ENCODE data around the gene MRPL19.

The MRPL19 gene

DNA sequence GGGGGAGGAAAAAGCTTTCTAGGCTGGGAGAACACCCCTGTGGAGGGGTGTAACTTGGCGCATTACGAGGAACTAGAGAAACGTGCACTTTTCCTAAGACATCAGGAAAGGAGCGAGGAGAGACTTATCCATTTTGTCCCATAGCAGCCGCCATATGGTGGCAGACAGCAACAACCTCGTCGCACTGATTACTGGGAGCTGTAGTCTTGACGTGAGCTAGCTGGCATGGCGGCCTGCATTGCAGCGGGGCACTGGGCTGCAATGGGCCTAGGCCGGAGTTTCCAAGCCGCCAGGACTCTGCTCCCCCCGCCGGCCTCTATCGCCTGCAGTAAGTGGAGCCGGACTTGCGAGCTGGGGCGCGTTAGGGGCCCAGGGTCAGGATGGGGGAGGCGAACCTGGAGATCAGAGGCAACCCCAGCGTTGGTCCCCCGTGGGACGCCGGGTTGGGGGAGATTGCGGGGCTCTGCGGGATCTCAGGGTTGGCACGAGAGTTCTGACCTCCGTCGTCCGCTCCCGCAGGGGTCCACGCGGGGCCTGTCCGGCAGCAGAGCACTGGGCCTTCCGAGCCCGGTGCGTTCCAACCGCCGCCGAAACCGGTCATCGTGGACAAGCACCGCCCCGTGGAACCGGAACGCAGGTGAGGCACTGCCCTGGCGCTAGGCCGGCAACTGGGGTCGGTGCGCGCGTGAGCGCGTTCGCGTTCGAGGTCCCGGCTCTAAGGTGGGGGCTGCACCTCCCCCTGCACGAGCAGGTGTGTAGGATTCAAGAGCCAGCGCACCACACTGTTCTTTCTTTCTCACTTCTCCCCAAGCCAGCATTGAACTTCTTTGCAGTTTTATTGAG, at the start of gene MRPL19:
Gene MRPL19 (plus strand): TSS at position 201 of the 843 bp plus-strand sequence. CDS start 25 bp downstream, at position 226.
- TF ChIP-seq, protein P1, sequence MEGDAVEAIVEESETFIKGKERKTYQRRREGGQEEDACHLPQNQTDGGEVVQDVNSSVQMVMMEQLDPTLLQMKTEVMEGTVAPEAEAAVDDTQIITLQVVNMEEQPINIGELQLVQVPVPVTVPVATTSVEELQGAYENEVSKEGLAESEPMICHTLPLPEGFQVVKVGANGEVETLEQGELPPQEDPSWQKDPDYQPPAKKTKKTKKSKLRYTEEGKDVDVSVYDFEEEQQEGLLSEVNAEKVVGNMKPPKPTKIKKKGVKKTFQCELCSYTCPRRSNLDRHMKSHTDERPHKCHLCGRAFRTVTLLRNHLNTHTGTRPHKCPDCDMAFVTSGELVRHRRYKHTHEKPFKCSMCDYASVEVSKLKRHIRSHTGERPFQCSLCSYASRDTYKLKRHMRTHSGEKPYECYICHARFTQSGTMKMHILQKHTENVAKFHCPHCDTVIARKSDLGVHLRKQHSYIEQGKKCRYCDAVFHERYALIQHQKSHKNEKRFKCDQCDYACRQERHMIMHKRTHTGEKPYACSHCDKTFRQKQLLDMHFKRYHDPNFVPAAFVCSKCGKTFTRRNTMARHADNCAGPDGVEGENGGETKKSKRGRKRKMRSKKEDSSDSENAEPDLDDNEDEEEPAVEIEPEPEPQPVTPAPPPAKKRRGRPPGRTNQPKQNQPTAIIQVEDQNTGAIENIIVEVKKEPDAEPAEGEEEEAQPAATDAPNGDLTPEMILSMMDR (IDR thresholded peaks at IDR 0.05; ENCODE audit: low read length, missing control alignments) = no peak
- peak; percentile 95 for DNase-seq (ENCODE audit: low read depth)
- H3K4me3 ChIP-seq (replicated peaks; ENCODE audit: low read depth, low read length) = peak within 1 kb of the TSS; percentile 94

DNA sequence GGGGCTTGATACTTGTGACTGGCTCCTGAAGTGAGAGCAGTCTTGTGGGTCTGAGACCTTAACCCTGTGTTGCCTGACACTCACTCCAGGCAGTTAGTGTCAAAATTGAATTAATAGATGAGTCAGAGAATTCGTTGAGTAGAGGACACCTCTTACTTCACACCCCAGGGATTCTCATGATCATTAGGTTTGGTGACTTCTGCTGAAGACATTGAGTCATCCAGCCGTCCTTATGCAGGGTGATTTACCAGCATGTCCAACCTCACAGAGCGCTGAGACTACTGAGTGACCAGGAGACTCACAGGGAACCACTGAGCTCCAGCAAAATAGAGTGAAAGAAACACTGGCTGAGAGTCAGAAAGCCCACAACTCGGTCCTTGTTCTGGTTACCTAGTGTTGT, 49.8 kb upstream of the MRPL19 start:
- TF ChIP-seq, protein P1 (IDR thresholded peaks at IDR 0.05; ENCODE audit: low read length, missing control alignments) = no peak
- no peak for DNase-seq (ENCODE audit: low read depth)
- no peak overlapping the region for H3K4me3 ChIP-seq (replicated peaks; ENCODE audit: low read depth, low read length)

DNA sequence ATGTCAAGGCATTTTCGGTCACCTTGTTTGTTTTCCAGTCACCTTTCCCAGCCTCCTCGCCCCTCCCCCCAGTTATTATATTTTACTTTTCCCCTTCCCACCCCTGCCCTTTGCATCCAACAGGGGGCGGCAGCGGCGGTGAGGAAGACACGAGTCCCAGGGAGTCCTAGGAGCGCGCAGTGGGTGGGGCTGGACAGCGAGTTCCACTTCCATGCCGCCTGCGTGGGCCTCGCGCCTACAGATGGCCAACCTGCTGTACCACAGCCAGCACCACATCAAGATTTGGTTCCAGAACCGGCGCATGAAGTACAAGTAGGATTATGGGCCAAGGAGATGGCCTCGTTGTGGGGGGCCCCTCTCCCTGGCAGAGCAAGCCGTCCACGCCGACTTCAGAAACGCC, 48.6 kb upstream of the MRPL19 start:
- no peak overlapping the region for H3K4me3 ChIP-seq (replicated peaks; ENCODE audit: low read depth, low read length)
- DNase-seq (ENCODE audit: low read depth) = no peak
- TF ChIP-seq, protein P1 (IDR thresholded peaks at IDR 0.05; ENCODE audit: low read length, missing control alignments) = no peak

DNA sequence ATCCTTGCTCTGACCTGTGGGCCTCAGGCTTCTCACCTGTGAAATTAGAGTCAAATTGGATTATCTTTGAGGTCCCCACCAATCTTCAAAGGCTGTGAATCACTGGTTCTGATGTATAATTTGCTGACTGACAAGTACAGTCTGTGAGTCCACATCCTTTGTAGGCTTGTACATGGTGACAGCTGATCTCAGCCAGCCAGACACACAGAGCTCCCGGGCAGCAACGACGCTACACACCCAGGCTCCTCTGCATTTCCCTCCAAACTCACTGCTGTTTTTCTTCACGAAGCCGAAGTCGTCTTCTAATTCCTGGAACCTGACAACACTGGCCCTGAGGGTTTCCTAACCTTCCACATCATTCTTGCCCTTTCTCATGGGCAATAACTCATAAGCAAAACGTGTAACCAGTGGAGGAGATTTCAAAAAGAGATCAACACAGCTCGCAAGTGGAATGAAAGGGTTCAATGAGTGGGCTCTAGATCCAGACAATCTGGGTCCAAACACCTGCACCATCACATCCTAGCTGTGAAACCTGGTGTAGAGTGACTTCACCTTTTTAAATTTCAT, 47.9 kb upstream of the MRPL19 start:
- TF ChIP-seq, protein P1 (IDR thresholded peaks at IDR 0.05; ENCODE audit: low read length, missing control alignments) = no peak
- H3K4me3 ChIP-seq (replicated peaks; ENCODE audit: low read depth, low read length) = no peak overlapping the region
- no peak for DNase-seq (ENCODE audit: low read depth)

DNA sequence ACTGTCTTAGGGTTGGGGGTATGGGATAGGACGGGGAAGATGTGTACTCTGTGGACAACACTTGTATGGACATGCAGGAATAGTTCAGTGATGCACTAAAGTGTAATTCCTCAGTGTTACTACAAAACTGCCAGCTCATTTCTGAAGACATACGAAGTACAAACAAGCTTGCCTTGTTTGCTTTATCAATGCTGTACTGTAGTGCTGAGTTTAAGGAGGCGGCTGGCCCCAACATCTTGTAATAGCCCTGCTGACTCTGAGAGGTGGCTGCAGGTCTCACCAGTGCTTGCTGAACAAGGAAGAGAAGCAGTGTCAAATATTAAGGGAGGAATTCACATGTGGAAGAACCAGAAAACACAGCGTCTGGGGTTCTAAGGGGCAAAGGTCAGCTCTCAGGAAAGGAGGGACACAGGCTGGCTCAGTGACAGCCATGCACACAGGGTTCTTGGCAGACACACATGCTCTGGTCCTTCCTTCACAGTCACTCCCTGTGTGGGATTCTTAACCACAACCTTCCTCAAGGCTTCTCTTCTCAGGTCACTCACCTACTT, 46.0 kb upstream of the MRPL19 start:
- TF ChIP-seq, protein P1 (IDR thresholded peaks at IDR 0.05; ENCODE audit: low read length, missing control alignments) = no peak
- no peak overlapping the region for H3K4me3 ChIP-seq (replicated peaks; ENCODE audit: low read depth, low read length)
- no peak for DNase-seq (ENCODE audit: low read depth)

DNA sequence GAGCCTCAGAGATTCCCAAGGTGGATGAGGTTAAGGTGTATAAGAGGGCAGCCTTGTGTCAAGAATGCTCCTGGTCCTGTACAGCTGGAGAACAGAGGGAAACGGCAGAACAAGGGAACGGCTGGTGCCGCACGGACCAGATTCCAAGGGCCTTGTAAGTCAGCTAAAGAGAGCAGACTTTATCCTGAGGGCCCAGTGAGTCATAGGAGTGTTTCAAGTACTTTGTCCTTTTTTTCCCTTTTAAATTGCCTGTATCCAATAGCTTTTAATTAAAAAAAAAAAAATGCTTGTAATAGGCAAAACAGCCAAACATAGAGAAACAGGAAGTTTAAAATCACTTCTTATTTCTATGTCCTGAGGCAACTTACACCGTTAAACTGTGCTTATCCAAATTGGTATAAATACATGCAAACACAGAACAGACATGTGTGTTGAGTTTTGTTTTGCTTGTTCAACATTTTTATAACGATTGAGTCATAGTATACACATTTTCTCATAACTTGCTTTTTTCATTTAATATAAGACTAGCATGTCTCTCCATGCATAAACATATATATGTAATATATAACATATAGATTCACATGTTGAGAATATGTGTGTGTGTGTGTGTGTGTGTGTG, 43.8 kb upstream of the MRPL19 start:
- DNase-seq (ENCODE audit: low read depth) = peak; percentile 45
- TF ChIP-seq, protein P1 (IDR thresholded peaks at IDR 0.05; ENCODE audit: low read length, missing control alignments) = no peak
- no peak overlapping the region for H3K4me3 ChIP-seq (replicated peaks; ENCODE audit: low read depth, low read length)

All from fibroblast of pulmonary artery (primary cell).